NCI-H526 (cell line): ENCODE measurements around the gene SETD3.
A peak's percentile ranks its signal among the peaks of the same experiment; 100 is the strongest.

Source experiments
- DNase-seq, 2 experiments: peaks; one replicate each; lab custom pipeline; 2025; lab: John Stamatoyannopoulos, UW

The SETD3 gene

GRCh38 chr14:99479906-99480869 lies at the start of gene SETD3:
Gene SETD3, minus strand, starts transcription at chr14:99480859. Its CDS starts 15,054 bp downstream, at chr14:99465805.
- DNase-seq, result peak; percentile 54 to 61

DNA sequence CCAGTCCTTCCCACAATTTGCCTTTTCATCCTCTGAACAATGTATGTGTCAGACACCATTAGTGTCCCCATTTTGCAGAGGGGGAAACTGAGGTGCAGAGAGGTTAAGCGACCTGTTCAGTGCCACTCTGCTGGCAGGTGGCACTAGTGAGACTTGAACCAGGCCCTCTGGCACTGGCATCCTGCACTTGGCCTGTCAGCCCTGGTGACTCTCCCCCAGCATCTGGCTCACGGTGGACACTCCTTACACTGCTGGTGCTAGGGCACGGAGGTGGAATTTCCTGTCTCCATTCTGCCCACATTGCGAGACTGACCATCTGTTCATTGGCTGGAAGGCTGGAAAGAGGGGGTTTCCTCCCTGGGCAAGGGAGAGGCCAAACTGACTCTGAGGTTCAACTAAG lies 49.2 kb upstream of the SETD3 start:
- DNase-seq, result no peak

DNA sequence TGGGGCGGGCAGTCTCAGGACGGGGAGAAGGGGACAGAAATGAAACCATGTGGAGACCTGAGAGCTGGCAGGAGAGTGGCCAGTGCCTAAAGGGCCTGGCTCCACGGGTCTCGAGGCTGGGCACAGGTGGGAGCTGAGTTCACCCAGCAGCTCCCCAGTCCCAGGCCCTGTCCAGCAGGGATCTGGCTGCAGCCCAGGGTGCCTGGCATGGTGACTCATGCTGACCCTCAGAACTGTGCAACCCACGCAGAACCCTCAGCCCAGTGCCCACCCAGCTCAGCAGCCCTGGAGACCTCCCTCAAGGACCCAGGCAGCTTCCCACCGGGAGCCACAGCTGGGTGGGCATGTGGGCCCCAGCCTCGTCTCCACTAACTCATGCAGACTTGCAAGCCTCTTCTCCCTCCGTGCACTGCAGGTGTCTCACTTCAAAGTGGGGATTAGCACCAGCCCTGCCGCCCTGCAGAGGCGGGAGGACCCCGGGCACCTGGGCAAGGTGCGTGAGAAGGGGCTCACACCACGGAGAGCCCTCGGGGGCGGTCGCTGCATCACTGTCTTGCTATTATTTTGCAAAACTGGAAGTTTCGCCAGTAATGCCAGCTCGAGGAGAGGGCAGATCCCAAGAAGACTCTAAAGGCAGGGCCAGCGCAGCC lies 46.9 kb upstream of the SETD3 start:
- no peak for DNase-seq

DNA sequence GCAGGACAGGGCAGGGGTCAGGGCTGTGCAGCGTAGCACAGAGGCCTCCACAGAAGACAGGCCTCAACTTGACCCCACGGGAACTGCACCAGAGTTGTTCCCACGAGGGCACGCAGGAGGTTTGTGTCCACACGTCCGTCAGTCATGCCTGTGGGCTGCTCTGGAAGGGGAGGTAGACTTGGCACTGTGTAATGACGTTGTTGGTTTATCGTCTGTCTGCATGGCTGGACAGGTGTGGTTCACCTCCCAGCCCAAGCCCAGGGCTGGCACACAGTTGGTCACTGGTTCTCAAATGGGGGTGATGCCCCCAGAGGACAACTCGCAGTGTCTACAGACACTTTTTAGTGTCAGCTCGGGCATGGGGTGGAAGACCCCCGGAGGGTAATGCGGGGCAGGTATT lies 46.4 kb upstream of the SETD3 start:
- no peak for DNase-seq

DNA sequence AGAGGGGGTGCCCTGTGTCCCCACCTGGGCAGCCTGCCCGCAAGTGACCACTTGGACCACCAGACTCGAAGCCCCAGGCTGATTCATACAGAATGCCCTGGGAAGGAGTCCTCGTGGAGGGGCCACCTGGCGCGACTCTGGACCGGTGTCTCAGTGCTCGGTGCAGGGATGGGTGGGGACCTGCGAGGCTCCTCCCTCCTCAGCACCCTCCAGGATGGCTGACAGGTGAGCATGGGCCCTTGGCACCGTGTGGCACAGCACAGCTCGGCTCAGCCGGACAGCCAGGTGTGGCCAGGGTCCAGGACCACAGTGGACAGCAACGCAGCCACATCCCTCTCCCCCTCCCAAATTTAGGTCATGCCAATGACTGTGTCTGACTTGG lies 45.0 kb upstream of the SETD3 start:
- DNase-seq, result no peak

- DNase-seq, result peak in 1 of 2 experiments; percentile 46
Observed at GRCh38 chr14:99524804-99525698, 44.4 kb upstream of the SETD3 start.

DNA sequence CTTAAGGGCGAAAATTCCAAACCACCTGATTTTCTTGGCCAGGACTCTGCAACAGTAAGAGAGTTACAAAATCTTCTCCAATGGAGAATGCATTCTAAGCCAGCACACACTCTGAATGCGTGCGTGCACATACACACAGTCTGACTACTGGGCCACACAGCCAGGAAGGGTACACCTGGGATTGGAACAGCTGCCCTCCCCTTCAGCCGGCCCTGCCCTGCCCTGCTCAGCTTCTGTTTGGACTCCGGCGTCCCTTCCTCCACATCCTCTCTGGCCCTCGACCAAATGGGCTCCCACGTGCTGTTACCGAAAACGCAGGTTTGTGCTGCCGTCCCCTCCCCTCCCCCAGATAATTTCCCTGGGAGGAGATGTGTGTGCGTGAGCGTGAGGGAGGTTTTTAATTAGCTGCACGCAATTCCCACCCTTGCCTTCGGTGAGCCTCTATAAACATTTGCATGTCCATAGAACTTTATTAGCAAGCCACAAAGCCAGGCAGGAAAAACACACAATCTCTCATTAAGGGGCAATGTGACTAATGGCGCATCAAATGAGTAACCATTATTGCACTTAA lies 43.5 kb upstream of the SETD3 start:
- DNase-seq, result peak; percentile 51 to 73

- DNase-seq, result no peak
Observed at GRCh38 chr14:99523704-99524055, 43.0 kb upstream of the SETD3 start.

DNA sequence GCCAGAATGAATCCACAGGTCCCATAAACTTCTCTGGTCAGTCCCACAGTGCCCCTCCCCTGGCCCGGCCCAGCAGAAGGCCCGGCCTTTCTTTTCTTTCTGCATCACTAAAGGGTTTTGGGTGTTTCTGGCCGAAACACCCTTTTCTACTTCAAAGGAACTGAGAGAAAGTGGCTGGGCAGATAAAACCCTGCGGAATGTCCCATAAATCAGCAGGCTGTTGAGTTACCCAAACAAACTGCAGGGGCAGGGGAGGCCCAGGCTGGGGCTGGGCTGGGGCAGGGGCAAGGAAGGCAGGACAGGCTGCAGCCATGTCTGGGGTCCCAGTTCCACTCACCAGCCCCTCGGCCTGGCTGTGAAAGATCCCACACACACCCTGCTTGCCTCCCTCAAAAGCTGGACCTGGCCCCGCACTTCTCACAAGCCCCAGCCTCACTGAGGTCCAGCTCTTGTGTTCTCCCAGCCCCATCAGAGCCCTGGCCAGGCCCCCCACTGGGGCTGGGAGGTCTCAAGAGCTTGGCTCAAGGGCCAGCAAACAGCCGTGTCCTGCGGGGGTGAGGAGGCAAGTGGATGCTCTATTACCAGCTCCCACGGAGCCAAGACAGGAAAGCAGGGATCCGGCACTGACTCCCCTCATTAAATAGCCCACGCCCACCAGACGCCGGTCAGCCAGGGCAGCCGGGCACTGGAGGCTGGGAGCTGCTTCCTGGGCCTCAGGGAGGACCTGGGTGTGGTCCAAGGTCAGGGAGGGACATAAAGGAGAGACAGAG lies 42.5 kb upstream of the SETD3 start:
- no peak for DNase-seq

- no peak for DNase-seq
Observed at GRCh38 chr14:99522457-99522891, 41.8 kb upstream of the SETD3 start.

- DNase-seq, result no peak
Observed at GRCh38 chr14:99522025-99522401, 41.4 kb upstream of the SETD3 start.

GRCh38 chr14:99521176-99522024 lies 40.7 kb upstream of the SETD3 start:
- DNase-seq, result no peak

- no peak for DNase-seq
Observed at GRCh38 chr14:99520571-99521081, 40.0 kb upstream of the SETD3 start.

- DNase-seq, result no peak
Observed at GRCh38 chr14:99519931-99520421, 39.3 kb upstream of the SETD3 start.

DNA sequence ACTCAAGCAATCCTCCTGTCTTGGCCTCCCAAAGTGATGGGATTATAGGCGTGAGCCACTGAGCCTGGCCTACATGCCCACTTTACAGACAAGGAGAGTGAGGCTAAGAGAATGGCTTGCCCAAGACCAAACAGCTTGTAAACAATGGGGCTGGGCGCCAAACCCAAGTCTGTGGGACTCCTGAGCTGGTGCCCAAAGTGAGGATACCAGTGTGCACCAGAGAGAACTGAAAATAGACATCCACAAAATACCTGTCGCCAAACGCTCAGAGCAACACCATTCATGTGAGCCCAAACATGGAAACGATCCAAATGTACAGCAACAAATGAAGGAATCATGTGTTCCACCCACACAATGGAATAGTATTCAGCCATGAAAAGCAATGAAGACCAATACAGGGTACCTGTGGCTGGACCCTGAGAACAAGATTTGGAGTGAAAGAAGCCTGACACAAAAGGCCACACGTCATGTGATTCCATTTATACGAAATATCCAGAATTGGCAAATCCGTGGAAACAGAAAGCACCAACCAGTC lies 38.8 kb upstream of the SETD3 start:
- no peak for DNase-seq

DNA sequence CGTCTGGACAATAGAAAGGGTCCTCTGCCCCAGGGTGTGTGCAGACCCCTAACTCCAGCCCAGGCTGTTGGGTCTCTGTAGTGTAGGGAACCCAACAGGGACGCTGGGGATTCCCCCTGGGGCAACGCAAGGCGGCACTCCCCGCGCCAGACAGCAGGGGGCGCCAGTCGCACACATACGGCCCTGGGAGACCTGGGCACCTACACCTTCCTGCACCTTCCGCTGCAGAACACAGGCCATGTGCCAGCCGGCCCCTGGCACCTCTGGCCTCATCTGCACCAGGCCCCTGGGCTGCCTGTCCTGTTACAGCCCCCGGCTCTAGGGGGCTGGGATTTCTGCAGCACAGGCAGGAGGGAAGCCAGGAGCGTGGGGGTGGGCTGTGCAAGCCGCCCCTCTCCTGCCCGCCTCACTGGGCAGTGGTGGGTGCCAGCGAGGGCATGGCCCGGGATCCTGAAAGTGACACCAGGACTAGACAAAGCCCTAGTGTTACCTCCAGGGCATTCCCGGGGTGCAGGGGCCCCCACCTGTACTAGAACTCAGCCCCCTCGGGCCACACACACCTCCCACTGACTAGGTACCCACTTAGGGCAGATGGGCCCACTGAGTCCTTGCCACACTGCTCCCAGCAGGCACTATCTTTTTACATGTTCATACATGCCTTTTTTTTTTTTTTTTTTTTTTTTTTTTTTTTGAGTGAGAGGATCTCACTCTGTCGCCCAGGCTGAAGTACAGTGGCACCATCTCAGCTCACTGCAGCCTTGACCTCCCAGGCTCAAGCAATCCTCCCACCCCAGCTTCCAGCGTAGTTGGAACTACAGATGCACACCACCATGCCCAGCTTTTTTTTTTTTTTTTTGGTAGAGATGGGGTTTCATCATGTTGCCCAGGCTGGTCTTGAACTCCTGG lies 38.0 kb upstream of the SETD3 start:
- DNase-seq, result peak; percentile 30 to 78

DNA sequence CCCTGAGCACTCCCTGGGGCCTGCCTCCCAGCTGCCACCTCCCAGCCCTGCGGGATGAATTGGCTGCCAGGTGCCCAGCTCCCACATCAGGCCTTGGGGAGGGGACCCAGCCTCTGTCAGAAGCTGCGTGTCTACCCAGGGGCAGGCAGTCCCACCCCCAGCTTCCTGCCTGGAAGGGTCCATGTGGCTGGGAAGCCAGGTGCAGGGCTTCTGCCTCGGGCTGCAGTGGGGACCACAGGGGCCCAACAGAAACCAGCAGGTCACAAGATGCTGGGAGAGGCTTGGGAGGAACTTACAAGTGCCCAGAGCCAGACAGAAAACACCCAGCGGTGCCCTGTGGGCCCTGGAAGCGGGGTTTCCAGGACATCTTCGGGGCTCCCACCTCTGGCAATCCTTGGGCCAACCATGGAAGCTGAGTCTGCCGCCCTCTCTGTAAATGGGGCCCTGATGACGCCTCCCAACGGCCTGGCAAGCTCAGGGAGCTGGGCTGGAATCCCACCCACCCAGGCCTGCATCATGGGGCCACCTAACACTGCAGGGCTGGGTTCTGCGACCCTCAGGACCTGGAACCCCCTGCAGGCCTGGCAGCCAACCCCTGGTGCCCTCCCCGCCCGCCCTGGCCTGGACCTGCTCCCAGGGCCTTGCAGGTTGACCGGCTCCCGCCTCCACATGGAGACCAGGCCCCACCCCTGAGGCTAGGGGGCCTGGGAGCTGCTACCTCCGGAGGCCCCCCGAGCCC lies 37.2 kb upstream of the SETD3 start:
- DNase-seq, result no peak
